CD4-positive, CD25-positive, alpha-beta regulatory T cell (primary cell): ENCODE results near the gene ARL14. TPM values are rescaled to one million over a fixed set of nuclear protein-coding genes. Genes with fewer than 3 reads are reported as not detected.

Experiments
- ATAC-seq, 2 donors: fragments of 150-1000 bp; cut with Tn5 transposase; one replicate each; pipeline ENCODE4 v1.10.0; 2021; ENCODE audit warnings: low read depth in 2 of 2, moderate number of reproducible peaks in 2 of 2, moderate library complexity in 1 of 2
- DNase-seq, 3 donors: peaks; one replicate each; pipeline versions ENCODE4 v3.0.0 to v3.0.0-alpha.2; 2012 to 2022; ENCODE audit warnings: mixed read lengths in 1 of 3
- H3K27ac ChIP-seq: one replicate; pipeline ENCODE4 v1.7.0; 2013; ENCODE audit warnings: mild to moderate bottlenecking, low read length; ENCODE audit not compliant: insufficient read depth, poor library complexity, severe bottlenecking
- H3K27me3 ChIP-seq: one replicate; pipeline ENCODE4 v1.7.0; 2013; ENCODE audit warnings: low read length; ENCODE audit not compliant: control insufficient read depth, insufficient read depth
- H3K36me3 ChIP-seq: one replicate; pipeline ENCODE4 v1.7.0; 2013; ENCODE audit warnings: mild to moderate bottlenecking, low read length, moderate library complexity; ENCODE audit not compliant: control insufficient read depth, insufficient read depth
- H3K4me1 ChIP-seq: 2 replicates; pipeline ENCODE4 v1.7.0; 2013; ENCODE audit warnings: mild to moderate bottlenecking, low read length; ENCODE audit not compliant: insufficient read depth, control insufficient read depth, poor library complexity, severe bottlenecking
- H3K4me3 ChIP-seq: one replicate; pipeline ENCODE4 v1.7.0; 2013; ENCODE audit warnings: low read depth, mild to moderate bottlenecking, low read length, moderate library complexity
- H3K9me3 ChIP-seq, 2 experiments: 1 replicate in 1 of 2; 2 replicates in 1 of 2; pipeline ENCODE4 v1.7.0; 2013; ENCODE audit warnings: low read length in 2 of 2, mild to moderate bottlenecking in 1 of 2, moderate library complexity in 1 of 2; ENCODE audit not compliant: control insufficient read depth in 2 of 2
- H3K27ac Mint-ChIP-seq, 3 donors: one replicate each; pipeline ENCODE4 v1.8.0; 2020 to 2022; ENCODE audit warnings: mild to moderate bottlenecking in 3 of 3, mixed read lengths in 3 of 3, moderate library complexity in 2 of 3
- H3K27me3 Mint-ChIP-seq: one replicate; pipeline ENCODE4 v1.8.0; 2022; ENCODE audit warnings: mild to moderate bottlenecking, mixed read lengths
- H3K36me3 Mint-ChIP-seq: one replicate; pipeline ENCODE4 v1.8.0; 2020; ENCODE audit warnings: mixed read lengths
- H3K4me1 Mint-ChIP-seq, 4 donors: one replicate each; pipeline ENCODE4 v1.8.0; 2020 to 2022; ENCODE audit warnings: mixed read lengths in 4 of 4, mild to moderate bottlenecking in 1 of 4
- H3K4me3 Mint-ChIP-seq, 4 donors: one replicate each; pipeline ENCODE4 v1.8.0; 2020 to 2022; ENCODE audit warnings: mild to moderate bottlenecking in 4 of 4, mixed read lengths in 4 of 4, moderate library complexity in 3 of 4
- H3K9me3 Mint-ChIP-seq, 7 donors: one replicate each; pipeline ENCODE4 v1.8.0; 2020 to 2022; ENCODE audit warnings: mixed read lengths in 7 of 7, mild to moderate bottlenecking in 3 of 7, moderate library complexity in 2 of 7
- polyA plus RNA-seq, 4 donors: library from polyadenylated mRNA; unstranded; fragments of 300-500 nt; fragmentation: Illumina TruSeq; gene quantifications; one replicate each; pipeline ENCODE4 v1.2.3, GENCODE V29; 2021
- total RNA-seq: library from RNA; stranded (reverse); gene quantifications from one replicate; pipeline ENCODE4 v1.2.3, GENCODE V29; 2022

The ARL14 gene
- total and polyA plus RNA-seq, 5 donors from 2014 or later = not detected

GRCh38 chr3:160678292-160678842 is 1.4 kb downstream of the ARL14 start:
- H3K27ac ChIP-seq = no peak overlapping the region
- H3K27me3 ChIP-seq = no peaks in the 10 kb centered on the region
- H3K4me1 ChIP-seq = no peaks in the 10 kb centered on the region
- H3K4me3 Mint-ChIP-seq = no peak overlapping the region
- no peaks in the 10 kb centered on the region for H3K9me3 Mint-ChIP-seq
- no peaks in the 10 kb centered on the region for H3K9me3 ChIP-seq
- no peaks in the 10 kb centered on the region for H3K4me1 Mint-ChIP-seq
- H3K36me3 Mint-ChIP-seq = no peaks in the 10 kb centered on the region
- H3K36me3 ChIP-seq = no peaks in the 10 kb centered on the region
- DNase-seq (no peak), ATAC-seq (no peak)
- no peak overlapping the region for H3K4me3 ChIP-seq
- no peak overlapping the region for H3K27ac Mint-ChIP-seq
- H3K27me3 Mint-ChIP-seq = peaks cover 7% of the 10 kb centered on the region

GRCh38 chr3:160684368-160684740 is 7.4 kb downstream of the ARL14 start:
- DNase-seq = no peak
- H3K9me3 ChIP-seq = no peaks in the 10 kb centered on the region
- H3K36me3 Mint-ChIP-seq = no peaks in the 10 kb centered on the region
- H3K9me3 Mint-ChIP-seq = peaks cover 0 to 2% (median 0%) of the 10 kb centered on the region in 7 donors
- no peaks in the 10 kb centered on the region for H3K27me3 Mint-ChIP-seq
- no peak overlapping the region for H3K4me3 Mint-ChIP-seq
- H3K27ac Mint-ChIP-seq = no peak overlapping the region
- ATAC-seq = no peak
- no peaks in the 10 kb centered on the region for H3K4me1 Mint-ChIP-seq
- H3K36me3 ChIP-seq = no peaks in the 10 kb centered on the region
- no peak overlapping the region for H3K27ac ChIP-seq
- H3K4me3 ChIP-seq = no peak overlapping the region
- no peaks in the 10 kb centered on the region for H3K27me3 ChIP-seq
- no peaks in the 10 kb centered on the region for H3K4me1 ChIP-seq

- no peaks in the 10 kb centered on the region for H3K36me3 ChIP-seq
- Mint-ChIP-seq H3K9me3 (peaks cover 0 to 2% (median 0%) of the 10 kb centered on the region in 7 donors), H3K4me3 (no peak overlapping the region), H3K36me3 (no peaks in the 10 kb centered on the region), H3K27me3 (no peaks in the 10 kb centered on the region), H3K27ac (no peak overlapping the region), H3K4me1 (no peaks in the 10 kb centered on the region)
- no peak overlapping the region for H3K27ac ChIP-seq
- H3K27me3 ChIP-seq = no peaks in the 10 kb centered on the region
- no peaks in the 10 kb centered on the region for H3K4me1 ChIP-seq
- ATAC-seq (no peak), DNase-seq (no peak)
- no peaks in the 10 kb centered on the region for H3K9me3 ChIP-seq
- no peak overlapping the region for H3K4me3 ChIP-seq
Observed at GRCh38 chr3:160685144-160685766, 8.3 kb downstream of the ARL14 start.

- Mint-ChIP-seq H3K4me3 (no peak overlapping the region), H3K27me3 (no peaks in the 10 kb centered on the region), H3K4me1 (no peaks in the 10 kb centered on the region), H3K9me3 (peaks cover 0 to 2% (median 0%) of the 10 kb centered on the region in 7 donors), H3K27ac (no peak overlapping the region), H3K36me3 (no peaks in the 10 kb centered on the region)
- H3K4me1 ChIP-seq = no peaks in the 10 kb centered on the region
- ATAC-seq (no peak), DNase-seq (peak in 1 of 3 donors; percentile 39)
- no peak overlapping the region for H3K4me3 ChIP-seq
- no peaks in the 10 kb centered on the region for H3K9me3 ChIP-seq
- H3K36me3 ChIP-seq = no peaks in the 10 kb centered on the region
- H3K27me3 ChIP-seq = no peaks in the 10 kb centered on the region
- H3K27ac ChIP-seq = no peak overlapping the region
Observed at GRCh38 chr3:160686955-160687535, 10.1 kb downstream of the ARL14 start.

GRCh38 chr3:160691151-160691550 is 14.2 kb downstream of the ARL14 start:
- no peak overlapping the region for H3K27ac Mint-ChIP-seq
- ATAC-seq (no peak), DNase-seq (no peak)
- no peaks in the 10 kb centered on the region for H3K36me3 Mint-ChIP-seq
- no peak overlapping the region for H3K4me3 Mint-ChIP-seq
- Histone ChIP-seq H3K4me1 (no peaks in the 10 kb centered on the region), H3K27ac (no peak overlapping the region), H3K36me3 (no peaks in the 10 kb centered on the region), H3K27me3 (no peaks in the 10 kb centered on the region), H3K4me3 (no peak overlapping the region), H3K9me3 (no peaks in the 10 kb centered on the region)
- no peaks in the 10 kb centered on the region for H3K9me3 Mint-ChIP-seq
- peaks cover 8% of the 10 kb centered on the region for H3K27me3 Mint-ChIP-seq
- H3K4me1 Mint-ChIP-seq = peaks cover 0 to 8% (median under 1%) of the 10 kb centered on the region in 4 donors

- H3K4me3 ChIP-seq = no peak overlapping the region
- H3K36me3 ChIP-seq = no peaks in the 10 kb centered on the region
- Mint-ChIP-seq H3K36me3 (no peaks in the 10 kb centered on the region), H3K9me3 (no peaks in the 10 kb centered on the region), H3K4me3 (no peak overlapping the region), H3K27me3 (peaks cover 8% of the 10 kb centered on the region), H3K4me1 (peaks cover 0 to 8% (median under 1%) of the 10 kb centered on the region in 4 donors), H3K27ac (no peak overlapping the region)
- H3K4me1 ChIP-seq = no peaks in the 10 kb centered on the region
- no peaks in the 10 kb centered on the region for H3K9me3 ChIP-seq
- ATAC-seq (no peak), DNase-seq (no peak)
- H3K27me3 ChIP-seq = no peaks in the 10 kb centered on the region
- H3K27ac ChIP-seq = no peak overlapping the region
Observed at GRCh38 chr3:160691962-160692361, 15.0 kb downstream of the ARL14 start.

- ATAC-seq (no peak), DNase-seq (no peak)
- Mint-ChIP-seq H3K36me3 (no peaks in the 10 kb centered on the region), H3K9me3 (no peaks in the 10 kb centered on the region), H3K4me1 (peaks cover 0 to 8% (median under 1%) of the 10 kb centered on the region in 4 donors), H3K27me3 (peaks cover 8% of the 10 kb centered on the region), H3K27ac (no peak overlapping the region), H3K4me3 (no peak overlapping the region)
- Histone ChIP-seq H3K9me3 (no peaks in the 10 kb centered on the region), H3K36me3 (no peaks in the 10 kb centered on the region), H3K4me1 (no peaks in the 10 kb centered on the region), H3K4me3 (no peak overlapping the region), H3K27me3 (no peaks in the 10 kb centered on the region), H3K27ac (no peak overlapping the region)
Observed at GRCh38 chr3:160693191-160693590, 16.2 kb downstream of the ARL14 start.

- Mint-ChIP-seq H3K4me1 (peaks cover 0 to 8% (median under 1%) of the 10 kb centered on the region in 4 donors), H3K9me3 (no peaks in the 10 kb centered on the region), H3K27me3 (peaks cover 8% of the 10 kb centered on the region), H3K27ac (no peak overlapping the region), H3K4me3 (no peak overlapping the region), H3K36me3 (no peaks in the 10 kb centered on the region)
- Histone ChIP-seq H3K4me1 (no peaks in the 10 kb centered on the region), H3K27me3 (no peaks in the 10 kb centered on the region), H3K27ac (no peak overlapping the region), H3K4me3 (no peak overlapping the region), H3K36me3 (no peaks in the 10 kb centered on the region), H3K9me3 (no peaks in the 10 kb centered on the region)
- ATAC-seq (no peak), DNase-seq (no peak)
Observed at GRCh38 chr3:160694345-160694744, 17.4 kb downstream of the ARL14 start.
